Upper lobe of left lung (tissue), 6 donors: ENCODE measurements around the gene NPTXR. TPM values are rescaled to one million over a fixed set of nuclear protein-coding genes. Genes with fewer than 3 reads are reported as not detected.

Experiments used
- ATAC-seq, 2 donors: fragments of 200-7000 bp; cut with Tn5 transposase; one replicate each; pipeline ENCODE4 v1.9.1; 2022; ENCODE audit warnings: mild to moderate bottlenecking in 2 of 2, moderate library complexity in 2 of 2; ENCODE audit not compliant: low FRiP score in 2 of 2
- DNase-seq, 2 donors: peaks; one replicate each; pipeline ENCODE4 v3.0.0-alpha.2; 2019 to 2020
- H3K27ac ChIP-seq, 4 donors: fragments of 200-600 bp; sonication (generic); one replicate each; pipeline ENCODE4 v1.5.1; 2016 to 2019
- H3K27me3 ChIP-seq, 4 donors: fragments of 200-600 bp; sonication (generic); one replicate each; pipeline ENCODE4 v1.5.1; 2017 to 2019
- H3K36me3 ChIP-seq, 4 donors: fragments of 200-600 bp; sonication (generic); one replicate each; pipeline ENCODE4 v1.5.1; 2016 to 2019
- H3K4me1 ChIP-seq, 4 donors: fragments of 200-600 bp; sonication (generic); one replicate each; pipeline ENCODE4 v1.5.1; 2018 to 2019
- H3K4me3 ChIP-seq, 4 donors: fragments of 200-600 bp; sonication (generic); one replicate each; pipeline ENCODE4 v1.5.1; 2017 to 2019; ENCODE audit warnings: mild to moderate bottlenecking in 2 of 4, moderate library complexity in 1 of 4
- H3K9me3 ChIP-seq, 4 donors: fragments of 200-600 bp; sonication (generic); one replicate each; pipeline ENCODE4 v1.5.1; 2018 to 2019
- EP300 ChIP-seq, 4 donors: sonication (generic); formaldehyde crosslinking; IDR thresholded peaks; one replicate each; pipeline ENCODE4 v1.5.1; 2017; ENCODE audit warnings: antibody characterized with exemption in 4 of 4, control low read depth in 2 of 4
- POLR2A ChIP-seq, 4 donors: fragments of 450-650 bp; IDR thresholded peaks; one replicate each; pipeline ENCODE4 v1.5.1; 2016 to 2017; ENCODE audit warnings: antibody characterized with exemption in 4 of 4, mild to moderate bottlenecking in 2 of 4
- POLR2AphosphoS5 ChIP-seq, 2 donors: sonication (generic); formaldehyde crosslinking; IDR thresholded peaks; one replicate each; pipeline ENCODE4 v1.5.1; 2017; ENCODE audit warnings: antibody characterized with exemption in 2 of 2
- WGBS, 2 donors: methylation state at CpG; one replicate each; pipeline ENCODE4 v1.1.5; 2017 to 2018; 5-methylcytosine and 5-hydroxymethylcytosine counted together
- total RNA-seq, 6 donors: library from RNA; depleted of rRNA in 4 of 6; stranded (reverse); fragments of >200 nt in 4 of 6; gene quantifications; one replicate each; pipeline versions ENCODE4 v1.1.0 to v1.2.1, GENCODE V29; 2016 to 2021
- TF ChIP-seq, protein P1 (sequence below), 6 experiments: fragments of 450-650 bp in 4 of 6; fragments of 200-600 bp in 2 of 6; sonication (generic) in 2 of 6; IDR thresholded peaks; one replicate each; pipeline ENCODE4 v1.5.1; 2016 to 2019; ENCODE audit warnings: antibody characterized with exemption in 6 of 6
- donor health status: DM: no; HTN: no; CAD: no; lungs with moderate emphysema.
- donor health status: DM: no; HTN: yes; CAD: no; lungs with severe emphysema.

NPTXR gene
- total RNA-seq, 6 donors from 2014 or later = 1.4 to 6.6 (median 3.0) TPM; not detected in 1

DNA sequence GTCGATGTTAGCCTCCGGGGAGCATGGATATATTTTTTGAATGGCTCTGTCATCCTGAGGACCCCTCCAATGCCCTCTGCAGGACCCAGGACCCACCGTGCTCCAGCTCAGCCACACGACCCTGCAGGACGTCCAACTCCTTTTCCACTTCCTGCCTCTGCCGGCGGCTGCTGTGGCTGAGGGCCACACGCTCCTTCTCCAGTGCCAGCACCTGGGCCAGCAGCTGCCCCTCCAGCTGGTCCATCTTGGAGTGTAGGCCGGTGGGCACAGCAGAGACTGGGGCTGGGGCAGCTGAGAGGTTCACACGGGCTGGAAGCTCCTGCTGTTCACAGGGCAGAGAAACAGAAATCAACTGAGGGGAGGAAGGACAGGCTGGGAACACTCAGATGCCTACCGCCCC, 15.6 kb downstream of the NPTXR start:
- no peaks in the 10 kb centered on the region for H3K27me3 ChIP-seq
- no peak overlapping the region for H3K4me3 ChIP-seq
- DNase-seq (no peak), ATAC-seq (no peak)
- H3K27ac ChIP-seq = no peak overlapping the region
- no peaks in the 10 kb centered on the region for H3K36me3 ChIP-seq
- no peaks in the 10 kb centered on the region for H3K9me3 ChIP-seq
- TF ChIP-seq EP300 (IDR thresholded peaks at IDR 0.05) (no peak), POLR2A (IDR thresholded peaks at IDR 0.05) (no peak), POLR2AphosphoS5 (IDR thresholded peaks at IDR 0.05) (no peak)
- TF ChIP-seq, protein P1, sequence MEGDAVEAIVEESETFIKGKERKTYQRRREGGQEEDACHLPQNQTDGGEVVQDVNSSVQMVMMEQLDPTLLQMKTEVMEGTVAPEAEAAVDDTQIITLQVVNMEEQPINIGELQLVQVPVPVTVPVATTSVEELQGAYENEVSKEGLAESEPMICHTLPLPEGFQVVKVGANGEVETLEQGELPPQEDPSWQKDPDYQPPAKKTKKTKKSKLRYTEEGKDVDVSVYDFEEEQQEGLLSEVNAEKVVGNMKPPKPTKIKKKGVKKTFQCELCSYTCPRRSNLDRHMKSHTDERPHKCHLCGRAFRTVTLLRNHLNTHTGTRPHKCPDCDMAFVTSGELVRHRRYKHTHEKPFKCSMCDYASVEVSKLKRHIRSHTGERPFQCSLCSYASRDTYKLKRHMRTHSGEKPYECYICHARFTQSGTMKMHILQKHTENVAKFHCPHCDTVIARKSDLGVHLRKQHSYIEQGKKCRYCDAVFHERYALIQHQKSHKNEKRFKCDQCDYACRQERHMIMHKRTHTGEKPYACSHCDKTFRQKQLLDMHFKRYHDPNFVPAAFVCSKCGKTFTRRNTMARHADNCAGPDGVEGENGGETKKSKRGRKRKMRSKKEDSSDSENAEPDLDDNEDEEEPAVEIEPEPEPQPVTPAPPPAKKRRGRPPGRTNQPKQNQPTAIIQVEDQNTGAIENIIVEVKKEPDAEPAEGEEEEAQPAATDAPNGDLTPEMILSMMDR (IDR thresholded peaks at IDR 0.05) = no peak
- WGBS, 2 donors = 62 to 66% methylated on average over 11 of the region's 11 CpGs
- H3K4me1 ChIP-seq = peaks cover 0 to 3% (median 0%) of the 10 kb centered on the region in 4 donors

DNA sequence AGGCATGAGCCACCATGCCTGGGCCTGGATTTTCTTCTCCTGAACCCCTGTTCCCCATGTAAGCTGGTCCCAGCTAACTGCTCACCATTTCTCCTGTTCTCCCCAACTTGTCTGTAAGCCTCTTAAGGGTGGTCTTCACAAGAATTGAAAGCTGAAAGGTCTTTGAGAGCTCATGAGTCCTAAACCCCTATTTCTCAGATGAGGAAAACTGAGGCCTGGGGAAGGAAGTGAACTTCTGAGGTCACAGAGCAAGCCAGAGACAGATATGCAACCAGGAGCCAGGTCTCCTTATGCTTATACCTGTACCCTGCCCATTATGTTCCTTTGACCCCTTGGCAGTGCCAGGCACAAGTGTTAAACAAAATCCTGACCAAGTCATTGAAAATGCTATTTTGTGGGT, 16.3 kb downstream of the NPTXR start:
- no peak for ATAC-seq
- H3K9me3 ChIP-seq = no peaks in the 10 kb centered on the region
- H3K27me3 ChIP-seq = no peaks in the 10 kb centered on the region
- TF ChIP-seq POLR2A (IDR thresholded peaks at IDR 0.05) = no peak
- TF ChIP-seq, protein P1 (IDR thresholded peaks at IDR 0.05) = no peak
- no peak for TF ChIP-seq POLR2AphosphoS5 (IDR thresholded peaks at IDR 0.05)
- TF ChIP-seq EP300 (IDR thresholded peaks at IDR 0.05) = no peak
- no peaks in the 10 kb centered on the region for H3K36me3 ChIP-seq
- peaks cover 0 to 3% (median 0%) of the 10 kb centered on the region in 4 donors for H3K4me1 ChIP-seq
- H3K27ac ChIP-seq = no peak overlapping the region
- DNase-seq = no peak
- H3K4me3 ChIP-seq = no peak overlapping the region

DNA sequence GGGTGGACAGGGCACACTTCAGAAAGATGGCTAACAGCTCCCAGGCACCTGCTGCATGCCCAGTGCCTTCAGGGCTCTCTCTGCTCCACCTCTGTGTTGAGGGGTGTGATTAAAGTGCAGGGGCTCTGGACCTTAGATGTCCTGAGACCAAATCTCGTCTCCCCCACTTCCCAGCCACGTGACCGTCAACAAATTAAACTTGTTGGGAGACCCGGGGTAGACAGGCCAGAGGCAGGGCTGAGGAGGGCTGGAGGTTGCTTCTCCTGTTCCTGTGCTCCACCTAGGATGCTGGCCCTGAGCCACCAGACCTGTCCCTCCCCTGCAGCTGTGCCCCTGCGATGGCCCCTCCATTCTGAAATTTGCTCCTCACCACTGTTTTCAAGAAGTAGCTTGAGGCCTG, 17.0 kb downstream of the NPTXR start:
- ATAC-seq (no peak), DNase-seq (no peak)
- H3K27me3 ChIP-seq = no peaks in the 10 kb centered on the region
- WGBS, 2 donors = 59 to 86% methylated on average over 2 to 5 of the region's 5 CpGs
- H3K27ac ChIP-seq = no peak overlapping the region
- no peak overlapping the region for H3K4me3 ChIP-seq
- H3K9me3 ChIP-seq = no peaks in the 10 kb centered on the region
- H3K36me3 ChIP-seq = no peaks in the 10 kb centered on the region
- peaks cover 0 to 3% (median 0%) of the 10 kb centered on the region in 4 donors for H3K4me1 ChIP-seq
- no peak for TF ChIP-seq POLR2A (IDR thresholded peaks at IDR 0.05)
- TF ChIP-seq, protein P1 (IDR thresholded peaks at IDR 0.05) = no peak

DNA sequence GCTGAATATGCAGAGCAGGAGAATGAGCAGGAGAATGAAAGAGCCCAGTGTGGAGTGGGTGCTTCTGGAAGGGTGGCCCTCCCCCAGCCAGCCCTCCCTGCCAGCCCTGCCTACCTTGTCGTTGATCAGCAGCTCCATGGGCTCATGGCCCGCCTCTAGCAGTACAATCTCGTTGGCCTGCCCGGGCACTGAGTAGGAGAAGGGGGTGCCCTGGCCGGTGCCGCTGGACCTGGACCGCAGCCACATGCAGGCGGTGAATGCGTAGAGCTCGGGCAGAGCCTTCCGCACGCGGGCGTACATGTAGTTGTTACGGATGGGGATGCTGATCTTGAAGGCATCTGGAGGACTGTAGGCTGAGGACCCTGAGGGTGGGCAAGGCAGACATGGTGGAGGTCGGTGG, 17.4 kb downstream of the NPTXR start:
- no peak overlapping the region for H3K27ac ChIP-seq
- H3K27me3 ChIP-seq = no peaks in the 10 kb centered on the region
- H3K4me3 ChIP-seq = no peak overlapping the region
- ATAC-seq (no peak), DNase-seq (peak in 1 of 2 donors; percentile 67)
- no peaks in the 10 kb centered on the region for H3K9me3 ChIP-seq
- H3K4me1 ChIP-seq = no peaks in the 10 kb centered on the region
- 83 to 89% methylated on average over 16 of the region's 16 CpGs for WGBS, 2 donors
- no peaks in the 10 kb centered on the region for H3K36me3 ChIP-seq
- TF ChIP-seq, protein P1 (IDR thresholded peaks at IDR 0.05) = no peak

DNA sequence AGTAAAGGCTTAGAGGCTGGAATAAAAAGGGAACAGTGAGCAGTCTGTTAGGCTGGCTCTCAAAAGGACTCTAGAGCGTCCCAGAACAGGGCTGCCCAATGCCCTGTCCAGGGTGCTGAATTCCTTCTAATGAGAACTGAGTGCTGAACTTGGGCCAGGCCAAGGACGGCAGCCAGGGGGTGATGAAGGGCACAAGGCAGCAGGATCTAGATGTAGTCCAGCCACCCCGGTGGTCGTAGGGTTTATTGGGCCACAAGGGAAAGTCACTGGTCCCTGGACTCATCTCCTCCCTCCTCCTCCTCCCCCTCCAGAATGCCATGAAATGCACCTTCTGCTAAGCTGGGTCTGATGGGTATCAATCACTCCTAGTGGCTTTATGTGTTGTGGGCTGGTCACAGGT, 19.2 kb downstream of the NPTXR start:
- ATAC-seq (peak; percentile 68 to 76), DNase-seq (peak in 1 of 2 donors; percentile 31)
- 7 to 15% methylated on average over 3 to 4 of the region's 4 CpGs for WGBS, 2 donors
- H3K9me3 ChIP-seq = no peaks in the 10 kb centered on the region
- no peak overlapping the region for H3K27ac ChIP-seq
- no peak overlapping the region for H3K4me3 ChIP-seq
- H3K36me3 ChIP-seq = no peaks in the 10 kb centered on the region
- no peaks in the 10 kb centered on the region for H3K27me3 ChIP-seq
- TF ChIP-seq, protein P1 (IDR thresholded peaks at IDR 0.05) = peak in 4 of 6 experiments; percentile 14 to 35 (median 24)
- TF ChIP-seq EP300 (IDR thresholded peaks at IDR 0.05) (no peak), POLR2AphosphoS5 (IDR thresholded peaks at IDR 0.05) (no peak), POLR2A (IDR thresholded peaks at IDR 0.05) (no peak)
- no peaks in the 10 kb centered on the region for H3K4me1 ChIP-seq
